ENCODE data around the gene GORAB.

The GORAB gene, protein sequence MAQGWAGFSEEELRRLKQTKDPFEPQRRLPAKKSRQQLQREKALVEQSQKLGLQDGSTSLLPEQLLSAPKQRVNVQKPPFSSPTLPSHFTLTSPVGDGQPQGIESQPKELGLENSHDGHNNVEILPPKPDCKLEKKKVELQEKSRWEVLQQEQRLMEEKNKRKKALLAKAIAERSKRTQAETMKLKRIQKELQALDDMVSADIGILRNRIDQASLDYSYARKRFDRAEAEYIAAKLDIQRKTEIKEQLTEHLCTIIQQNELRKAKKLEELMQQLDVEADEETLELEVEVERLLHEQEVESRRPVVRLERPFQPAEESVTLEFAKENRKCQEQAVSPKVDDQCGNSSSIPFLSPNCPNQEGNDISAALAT

DNA sequence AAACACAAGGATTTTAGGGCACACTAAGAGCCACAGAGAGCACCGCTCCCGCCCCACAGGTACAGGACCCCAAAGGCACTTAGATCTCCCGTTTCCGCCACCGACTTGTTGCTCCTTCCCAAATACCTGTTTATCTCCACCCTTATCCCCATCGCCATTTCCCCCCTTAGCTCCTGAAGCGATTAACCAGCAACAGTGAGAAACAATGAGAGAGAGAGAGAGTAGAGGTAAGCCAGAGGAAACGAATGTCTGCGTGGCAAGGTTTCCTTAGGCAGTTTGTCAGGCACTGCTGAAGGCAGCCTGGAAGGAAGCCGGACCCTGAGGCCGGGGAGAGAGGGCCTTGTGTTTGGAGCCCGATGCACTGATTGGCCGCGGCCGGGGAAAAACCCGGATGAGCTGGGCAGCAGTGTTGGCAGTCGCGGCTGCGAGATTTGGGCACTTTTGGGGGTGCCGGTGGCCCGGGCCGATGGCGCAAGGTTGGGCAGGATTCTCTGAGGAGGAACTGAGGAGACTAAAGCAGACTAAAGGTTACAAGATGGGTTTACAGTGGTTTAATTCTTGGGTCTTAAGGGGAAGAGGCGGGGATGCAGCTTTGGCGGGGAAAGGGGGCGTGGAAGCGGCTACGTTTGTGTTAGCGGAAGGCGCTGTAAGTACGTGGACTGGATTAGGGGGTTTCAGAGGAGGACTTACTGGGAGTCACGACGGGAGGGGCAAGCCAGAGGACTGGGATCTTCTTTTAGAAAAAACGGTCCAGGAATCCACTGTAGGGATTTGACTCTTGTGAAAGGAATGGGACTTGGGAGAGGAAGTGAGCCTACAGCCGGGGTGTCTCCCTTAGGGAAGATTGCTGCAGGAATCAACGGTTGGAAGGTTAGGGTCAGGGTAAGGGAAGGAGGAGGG is at the start of gene GORAB:
GORAB (plus strand) TSS at position 409 of the 900 bp plus-strand sequence; CDS start at position 467, 58 bp downstream.
- Histone ChIP-seq H3K27ac (ENCODE audit: low read depth, low read length) (peak within 1 kb of the TSS; percentile 71), H3K9ac (ENCODE audit: low read length) (peak within 1 kb of the TSS; percentile 76), H3K27me3 (ENCODE audit: control insufficient read depth, insufficient read depth, low read length) (no peaks in the 10 kb centered on the region), H3K4me3 (ENCODE audit: low read length) (peak within 1 kb of the TSS; percentile 68), H3K36me3 (ENCODE audit: control insufficient read depth, insufficient read depth, low read length) (no peaks in the 10 kb centered on the region), H3K4me1 (ENCODE audit: control insufficient read depth, insufficient read depth, low read length) (no peaks in the 10 kb centered on the region)

DNA sequence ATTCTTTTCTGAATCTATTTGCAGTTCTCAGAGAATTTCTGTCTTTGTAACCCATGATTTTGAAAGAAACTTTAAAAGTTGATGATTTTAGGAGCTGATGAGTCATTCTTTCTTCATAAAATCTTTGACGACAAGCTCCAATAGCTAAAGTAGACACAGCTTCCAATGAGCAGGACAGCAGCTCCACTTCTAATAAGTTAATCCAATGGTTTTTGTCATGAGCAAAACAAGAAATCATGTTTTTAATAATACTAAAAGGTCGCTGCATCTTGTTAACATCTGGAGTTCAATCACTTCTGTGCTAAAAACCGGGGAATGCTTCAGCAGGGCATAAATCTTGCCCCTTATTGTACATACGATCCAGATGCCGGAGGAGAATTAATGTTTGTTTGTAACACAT is 48.9 kb upstream of the GORAB start:
- Histone ChIP-seq H3K4me1 (ENCODE audit: control insufficient read depth, insufficient read depth, low read length) (no peaks in the 10 kb centered on the region), H3K4me3 (ENCODE audit: low read length) (no peak overlapping the region), H3K36me3 (ENCODE audit: control insufficient read depth, insufficient read depth, low read length) (no peaks in the 10 kb centered on the region), H3K9ac (ENCODE audit: low read length) (no peak overlapping the region), H3K27ac (ENCODE audit: low read depth, low read length) (no peak overlapping the region), H3K27me3 (ENCODE audit: control insufficient read depth, insufficient read depth, low read length) (no peaks in the 10 kb centered on the region)

DNA sequence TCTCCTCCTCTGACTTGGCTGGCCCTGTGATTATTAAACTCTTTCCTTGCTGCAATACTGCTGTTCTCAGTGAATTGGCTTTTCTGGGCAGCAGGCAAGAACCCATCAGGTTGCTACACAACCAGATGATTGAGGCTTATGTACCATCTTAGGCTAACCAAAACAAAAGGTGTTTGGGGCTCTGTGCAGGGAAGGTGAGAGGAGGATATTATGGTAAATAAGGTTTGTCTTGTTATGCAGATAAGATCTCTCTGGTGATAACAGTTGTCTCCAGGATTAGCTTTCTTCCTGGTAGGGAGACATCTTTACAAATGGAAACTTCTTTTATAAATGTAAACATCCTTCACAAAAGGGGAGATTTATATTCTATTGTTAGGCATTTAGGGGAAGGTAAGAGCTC is 44.5 kb upstream of the GORAB start:
- Histone ChIP-seq H3K4me1 (ENCODE audit: control insufficient read depth, insufficient read depth, low read length) (no peaks in the 10 kb centered on the region), H3K27me3 (ENCODE audit: control insufficient read depth, insufficient read depth, low read length) (no peaks in the 10 kb centered on the region), H3K9ac (ENCODE audit: low read length) (no peak overlapping the region), H3K4me3 (ENCODE audit: low read length) (no peak overlapping the region), H3K27ac (ENCODE audit: low read depth, low read length) (no peak overlapping the region), H3K36me3 (ENCODE audit: control insufficient read depth, insufficient read depth, low read length) (no peaks in the 10 kb centered on the region)

DNA sequence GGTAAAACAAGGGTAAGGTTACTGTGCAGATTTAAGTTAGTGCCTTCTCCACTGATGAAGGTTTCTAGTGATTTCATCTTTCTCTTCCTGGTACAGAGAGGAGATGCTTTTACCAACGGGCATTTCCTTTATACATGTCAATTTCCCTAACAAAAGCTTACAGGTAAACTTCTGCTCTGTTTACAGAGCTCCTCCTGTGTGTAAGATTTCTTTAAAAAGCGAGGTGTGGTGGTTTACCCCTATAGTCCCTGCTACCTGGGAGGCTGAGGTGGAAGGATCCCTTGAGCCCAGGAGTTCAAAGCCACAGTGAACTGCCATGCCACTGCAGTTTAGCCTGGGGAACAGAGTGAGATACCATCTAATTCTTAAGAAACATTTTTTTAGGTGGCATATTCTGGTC is 40.7 kb upstream of the GORAB start:
- Histone ChIP-seq H3K27ac (ENCODE audit: low read depth, low read length) (no peak overlapping the region), H3K27me3 (ENCODE audit: control insufficient read depth, insufficient read depth, low read length) (no peaks in the 10 kb centered on the region), H3K4me3 (ENCODE audit: low read length) (no peak overlapping the region), H3K9ac (ENCODE audit: low read length) (no peak overlapping the region), H3K36me3 (ENCODE audit: control insufficient read depth, insufficient read depth, low read length) (no peaks in the 10 kb centered on the region), H3K4me1 (ENCODE audit: control insufficient read depth, insufficient read depth, low read length) (no peaks in the 10 kb centered on the region)

DNA sequence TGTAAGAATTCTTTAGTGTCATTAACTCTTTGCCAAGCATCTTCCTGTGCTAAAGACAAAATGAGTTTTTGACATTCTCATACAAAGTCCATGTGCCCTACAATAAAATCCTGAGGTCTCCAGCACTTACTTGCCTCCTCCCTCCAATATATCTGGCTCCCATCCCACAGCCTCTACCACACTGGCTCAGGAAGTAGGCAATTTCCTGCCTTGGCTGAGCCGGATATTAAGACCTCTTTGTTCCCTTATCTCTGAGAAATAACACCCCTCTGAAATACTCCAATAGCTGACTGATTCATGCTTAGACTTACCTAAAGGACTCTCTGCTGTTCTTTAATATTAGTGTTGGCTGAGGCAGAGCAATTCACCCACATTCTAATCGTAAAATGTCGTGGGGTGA is 37.6 kb upstream of the GORAB start:
- Histone ChIP-seq H3K27me3 (ENCODE audit: control insufficient read depth, insufficient read depth, low read length) (no peaks in the 10 kb centered on the region), H3K9ac (ENCODE audit: low read length) (no peak overlapping the region), H3K27ac (ENCODE audit: low read depth, low read length) (no peak overlapping the region), H3K36me3 (ENCODE audit: control insufficient read depth, insufficient read depth, low read length) (no peaks in the 10 kb centered on the region), H3K4me1 (ENCODE audit: control insufficient read depth, insufficient read depth, low read length) (no peaks in the 10 kb centered on the region), H3K4me3 (ENCODE audit: low read length) (no peak overlapping the region)

DNA sequence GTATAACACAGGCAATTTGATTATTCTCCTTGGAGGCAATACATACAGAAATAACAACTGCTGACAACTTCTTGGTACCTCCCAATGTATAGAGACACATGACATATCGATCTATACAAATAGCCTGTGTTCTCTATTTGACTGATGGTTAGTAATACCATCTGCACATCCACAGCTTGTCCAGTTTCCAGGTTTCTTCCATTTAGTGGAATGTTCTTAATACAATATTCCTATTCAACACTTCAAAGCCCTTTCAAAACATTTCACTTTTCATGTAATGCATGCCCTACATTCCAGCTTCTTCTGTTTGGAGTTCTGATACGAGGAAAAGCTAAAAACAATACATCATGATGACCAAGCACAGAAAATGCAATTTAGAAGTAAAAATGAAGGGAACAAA is 37.0 kb upstream of the GORAB start:
- H3K36me3 ChIP-seq (ENCODE audit: control insufficient read depth, insufficient read depth, low read length), result no peaks in the 10 kb centered on the region
- no peak overlapping the region for H3K9ac ChIP-seq (ENCODE audit: low read length)
- no peak overlapping the region for H3K27ac ChIP-seq (ENCODE audit: low read depth, low read length)
- H3K4me3 ChIP-seq (ENCODE audit: low read length), result no peak overlapping the region
- H3K4me1 ChIP-seq (ENCODE audit: control insufficient read depth, insufficient read depth, low read length), result no peaks in the 10 kb centered on the region
- no peaks in the 10 kb centered on the region for H3K27me3 ChIP-seq (ENCODE audit: control insufficient read depth, insufficient read depth, low read length)

DNA sequence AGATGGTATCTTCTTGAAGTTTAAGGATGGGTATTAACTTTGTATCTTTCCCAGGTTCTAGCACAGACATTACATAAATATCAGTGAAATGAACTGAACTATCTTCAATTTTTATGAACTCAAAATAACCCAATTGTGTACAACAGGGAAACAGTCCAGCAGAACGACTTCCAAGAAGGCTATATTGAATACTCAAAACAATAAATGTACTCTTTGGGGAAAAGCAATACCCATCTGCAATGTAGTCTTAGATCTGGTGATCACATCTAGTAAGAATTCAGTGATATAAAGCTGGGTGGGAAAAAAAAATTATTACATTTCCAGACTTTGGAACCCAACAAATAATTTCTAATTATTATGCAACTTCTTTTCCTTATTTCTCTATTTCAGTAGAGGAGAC is 33.1 kb upstream of the GORAB start:
- Histone ChIP-seq H3K27me3 (ENCODE audit: control insufficient read depth, insufficient read depth, low read length) (no peaks in the 10 kb centered on the region), H3K4me1 (ENCODE audit: control insufficient read depth, insufficient read depth, low read length) (no peaks in the 10 kb centered on the region), H3K27ac (ENCODE audit: low read depth, low read length) (no peak overlapping the region), H3K4me3 (ENCODE audit: low read length) (no peak overlapping the region), H3K9ac (ENCODE audit: low read length) (no peak overlapping the region), H3K36me3 (ENCODE audit: control insufficient read depth, insufficient read depth, low read length) (no peaks in the 10 kb centered on the region)

DNA sequence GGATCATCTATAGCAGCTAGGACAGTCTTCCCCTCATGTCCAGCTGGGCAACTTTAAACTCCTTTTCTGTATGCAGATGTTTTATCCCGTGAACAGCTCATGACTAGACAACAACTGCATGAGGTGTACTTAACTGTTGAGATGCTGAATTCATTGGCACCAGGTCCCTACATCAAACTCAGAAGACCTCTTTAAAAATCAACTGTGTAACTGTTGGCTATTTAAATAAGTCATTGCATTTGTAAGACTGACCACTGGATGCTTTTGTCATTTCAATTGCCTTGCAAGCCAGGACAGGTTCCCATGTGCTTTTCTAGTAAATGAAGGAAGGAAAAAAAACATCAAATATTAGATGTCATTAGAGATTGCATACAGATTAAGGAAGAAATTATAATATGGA is 28.3 kb upstream of the GORAB start:
- Histone ChIP-seq H3K36me3 (ENCODE audit: control insufficient read depth, insufficient read depth, low read length) (no peaks in the 10 kb centered on the region), H3K27ac (ENCODE audit: low read depth, low read length) (no peak overlapping the region), H3K9ac (ENCODE audit: low read length) (no peak overlapping the region), H3K4me3 (ENCODE audit: low read length) (no peak overlapping the region), H3K27me3 (ENCODE audit: control insufficient read depth, insufficient read depth, low read length) (no peaks in the 10 kb centered on the region), H3K4me1 (ENCODE audit: control insufficient read depth, insufficient read depth, low read length) (no peaks in the 10 kb centered on the region)

DNA sequence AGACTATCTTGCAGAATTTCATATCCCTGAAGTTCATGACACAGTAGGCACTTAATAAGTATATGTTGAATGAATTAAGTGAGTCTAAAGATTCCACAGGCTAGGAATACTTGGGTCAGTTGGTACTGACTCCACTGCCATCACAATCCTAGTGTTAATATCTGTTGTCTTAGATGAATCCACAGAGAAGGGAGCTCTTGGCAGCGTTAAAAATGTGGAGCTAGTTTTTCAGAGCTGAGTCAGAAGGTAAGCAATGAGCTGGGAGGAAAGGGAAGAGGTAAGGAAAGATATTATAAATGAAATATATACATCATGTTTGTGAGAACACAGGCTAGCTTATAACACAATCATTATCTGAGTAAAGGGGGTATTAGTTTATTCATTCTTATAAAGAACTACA is 21.8 kb upstream of the GORAB start:
- H3K4me3 ChIP-seq (ENCODE audit: low read length), result no peak overlapping the region
- no peaks in the 10 kb centered on the region for H3K36me3 ChIP-seq (ENCODE audit: control insufficient read depth, insufficient read depth, low read length)
- H3K4me1 ChIP-seq (ENCODE audit: control insufficient read depth, insufficient read depth, low read length), result no peaks in the 10 kb centered on the region
- no peak overlapping the region for H3K9ac ChIP-seq (ENCODE audit: low read length)
- H3K27ac ChIP-seq (ENCODE audit: low read depth, low read length), result no peak overlapping the region
- H3K27me3 ChIP-seq (ENCODE audit: control insufficient read depth, insufficient read depth, low read length), result no peaks in the 10 kb centered on the region

DNA sequence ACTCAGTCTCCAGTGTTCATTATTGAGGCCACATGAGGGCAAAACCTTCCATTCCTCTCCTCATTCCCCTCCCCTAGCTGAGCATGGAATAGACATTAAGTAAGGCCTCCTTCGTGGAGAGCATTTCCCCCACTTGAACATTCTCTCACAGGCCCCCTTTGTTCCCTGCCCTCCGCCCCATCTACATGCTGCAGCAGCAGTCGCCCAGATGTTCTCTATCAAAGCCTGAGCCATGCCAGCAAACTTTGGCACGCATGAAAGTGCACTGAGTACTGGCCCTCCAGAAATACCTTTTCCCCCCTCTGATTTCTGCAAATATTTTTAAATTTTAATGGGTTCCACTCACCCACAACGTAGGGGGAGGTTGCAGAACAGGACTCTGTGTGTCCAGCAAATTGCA is 20.9 kb upstream of the GORAB start:
- H3K4me3 ChIP-seq (ENCODE audit: low read length), result no peak overlapping the region
- H3K4me1 ChIP-seq (ENCODE audit: control insufficient read depth, insufficient read depth, low read length), result no peaks in the 10 kb centered on the region
- H3K36me3 ChIP-seq (ENCODE audit: control insufficient read depth, insufficient read depth, low read length), result no peaks in the 10 kb centered on the region
- no peak overlapping the region for H3K27ac ChIP-seq (ENCODE audit: low read depth, low read length)
- H3K27me3 ChIP-seq (ENCODE audit: control insufficient read depth, insufficient read depth, low read length), result no peaks in the 10 kb centered on the region
- no peak overlapping the region for H3K9ac ChIP-seq (ENCODE audit: low read length)

DNA sequence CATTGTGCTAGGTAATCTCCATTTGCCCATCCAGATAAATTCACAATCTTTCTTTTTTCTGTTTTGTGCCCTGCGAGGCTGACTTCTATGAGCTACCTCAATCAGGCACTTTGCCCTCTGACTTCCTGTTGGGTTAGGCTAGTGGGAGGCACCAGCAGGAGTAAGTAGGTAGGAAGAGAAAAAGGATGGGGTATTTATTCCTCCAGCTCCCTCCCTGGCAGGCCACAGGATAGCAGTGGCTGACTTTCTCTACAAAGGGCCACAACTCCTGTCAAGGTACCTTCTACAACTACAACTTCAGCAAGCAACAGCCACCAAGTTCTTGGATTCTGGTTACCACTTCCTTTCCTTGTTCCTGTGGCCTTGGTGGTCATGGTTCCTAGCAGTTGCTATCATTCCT is 18.8 kb upstream of the GORAB start:
- no peak overlapping the region for H3K27ac ChIP-seq (ENCODE audit: low read depth, low read length)
- H3K27me3 ChIP-seq (ENCODE audit: control insufficient read depth, insufficient read depth, low read length), result no peaks in the 10 kb centered on the region
- H3K36me3 ChIP-seq (ENCODE audit: control insufficient read depth, insufficient read depth, low read length), result no peaks in the 10 kb centered on the region
- H3K9ac ChIP-seq (ENCODE audit: low read length), result no peak overlapping the region
- no peak overlapping the region for H3K4me3 ChIP-seq (ENCODE audit: low read length)
- no peaks in the 10 kb centered on the region for H3K4me1 ChIP-seq (ENCODE audit: control insufficient read depth, insufficient read depth, low read length)

DNA sequence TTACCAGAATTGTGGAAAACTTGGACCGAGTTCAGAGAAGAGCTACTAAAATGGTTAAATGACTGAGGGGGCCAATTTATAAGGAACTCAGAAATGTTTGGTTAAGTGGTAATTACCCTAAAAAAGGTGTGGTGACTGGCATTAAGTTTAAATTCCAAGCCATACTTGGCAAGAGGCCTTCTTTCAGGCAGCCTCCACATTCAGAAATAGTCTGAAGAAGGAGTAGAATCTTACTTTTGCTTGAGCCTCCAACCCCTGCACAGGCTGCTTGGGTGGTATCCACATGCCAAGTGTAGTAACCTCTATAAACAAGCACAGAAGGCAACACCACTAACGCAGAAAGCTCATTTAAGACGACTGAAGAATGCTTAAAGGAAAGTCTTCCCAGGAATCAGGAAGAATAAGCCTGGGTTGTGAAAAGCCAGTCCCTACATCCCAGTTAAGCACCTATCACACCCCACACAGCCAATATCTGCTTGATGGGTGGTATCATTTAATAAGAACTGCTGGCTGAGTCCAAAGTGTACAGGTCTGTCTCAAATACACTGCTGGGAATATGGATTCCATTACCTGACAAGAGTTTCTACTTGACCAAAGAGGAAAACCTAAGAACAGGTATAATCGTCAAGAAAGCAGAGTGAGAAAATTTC is 13.7 kb upstream of the GORAB start:
- H3K36me3 ChIP-seq (ENCODE audit: control insufficient read depth, insufficient read depth, low read length), result no peaks in the 10 kb centered on the region
- H3K9ac ChIP-seq (ENCODE audit: low read length), result no peak overlapping the region
- H3K27me3 ChIP-seq (ENCODE audit: control insufficient read depth, insufficient read depth, low read length), result no peaks in the 10 kb centered on the region
- no peaks in the 10 kb centered on the region for H3K4me1 ChIP-seq (ENCODE audit: control insufficient read depth, insufficient read depth, low read length)
- H3K27ac ChIP-seq (ENCODE audit: low read depth, low read length), result no peak overlapping the region
- H3K4me3 ChIP-seq (ENCODE audit: low read length), result no peak overlapping the region
